GM12801 (cell line): Measurements from ENCODE around the gene RGS12.

Source experiments
- TF ChIP-seq, protein P1 (sequence below): IDR thresholded peaks from one replicate; pipeline ENCODE4 v1.5.1; 2011; ENCODE audit warnings: control low read depth; ENCODE audit not compliant: insufficient read length; ENCODE audit errors: extremely low read depth

RGS12 gene

DNA sequence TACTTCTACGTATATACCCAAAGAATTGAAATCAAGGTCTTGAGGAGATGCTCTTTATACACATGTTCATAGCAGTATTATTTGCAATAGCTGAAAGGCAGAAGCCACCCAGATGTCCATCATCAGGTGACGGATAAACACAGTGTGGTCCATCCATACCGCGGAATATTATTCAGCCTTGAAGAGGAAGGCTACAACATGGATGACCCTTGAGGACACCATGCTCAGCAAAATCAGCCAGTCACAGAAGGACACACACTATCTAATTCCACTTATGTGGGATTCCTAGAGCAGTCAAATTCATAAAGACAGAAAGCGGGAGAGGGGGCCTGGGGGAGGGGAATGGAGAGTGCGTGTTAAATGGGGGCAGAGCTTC is 44.5 kb downstream of the RGS12 start:
- TF ChIP-seq, protein P1, sequence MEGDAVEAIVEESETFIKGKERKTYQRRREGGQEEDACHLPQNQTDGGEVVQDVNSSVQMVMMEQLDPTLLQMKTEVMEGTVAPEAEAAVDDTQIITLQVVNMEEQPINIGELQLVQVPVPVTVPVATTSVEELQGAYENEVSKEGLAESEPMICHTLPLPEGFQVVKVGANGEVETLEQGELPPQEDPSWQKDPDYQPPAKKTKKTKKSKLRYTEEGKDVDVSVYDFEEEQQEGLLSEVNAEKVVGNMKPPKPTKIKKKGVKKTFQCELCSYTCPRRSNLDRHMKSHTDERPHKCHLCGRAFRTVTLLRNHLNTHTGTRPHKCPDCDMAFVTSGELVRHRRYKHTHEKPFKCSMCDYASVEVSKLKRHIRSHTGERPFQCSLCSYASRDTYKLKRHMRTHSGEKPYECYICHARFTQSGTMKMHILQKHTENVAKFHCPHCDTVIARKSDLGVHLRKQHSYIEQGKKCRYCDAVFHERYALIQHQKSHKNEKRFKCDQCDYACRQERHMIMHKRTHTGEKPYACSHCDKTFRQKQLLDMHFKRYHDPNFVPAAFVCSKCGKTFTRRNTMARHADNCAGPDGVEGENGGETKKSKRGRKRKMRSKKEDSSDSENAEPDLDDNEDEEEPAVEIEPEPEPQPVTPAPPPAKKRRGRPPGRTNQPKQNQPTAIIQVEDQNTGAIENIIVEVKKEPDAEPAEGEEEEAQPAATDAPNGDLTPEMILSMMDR: no peak

DNA sequence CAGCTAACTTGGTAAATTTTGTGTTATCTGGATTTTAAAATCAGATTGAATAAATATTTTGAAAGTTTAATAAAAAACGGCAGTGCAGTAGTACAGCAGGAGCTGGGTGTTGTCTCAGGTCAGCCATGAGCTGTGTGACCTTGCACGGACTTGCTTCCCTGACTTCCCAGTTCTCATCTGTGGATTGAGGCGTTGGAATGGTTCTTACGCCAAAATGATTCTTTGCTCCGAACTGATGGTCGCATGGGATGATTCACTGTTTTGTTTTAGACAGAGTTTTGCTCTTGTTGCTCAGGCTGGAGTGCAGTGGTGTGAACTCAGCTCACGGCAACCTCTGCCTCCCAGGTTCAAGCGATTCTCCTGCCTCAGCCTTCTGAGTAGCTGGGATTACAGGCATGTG is 45.0 kb downstream of the RGS12 start:
- TF ChIP-seq, protein P1: no peak

DNA sequence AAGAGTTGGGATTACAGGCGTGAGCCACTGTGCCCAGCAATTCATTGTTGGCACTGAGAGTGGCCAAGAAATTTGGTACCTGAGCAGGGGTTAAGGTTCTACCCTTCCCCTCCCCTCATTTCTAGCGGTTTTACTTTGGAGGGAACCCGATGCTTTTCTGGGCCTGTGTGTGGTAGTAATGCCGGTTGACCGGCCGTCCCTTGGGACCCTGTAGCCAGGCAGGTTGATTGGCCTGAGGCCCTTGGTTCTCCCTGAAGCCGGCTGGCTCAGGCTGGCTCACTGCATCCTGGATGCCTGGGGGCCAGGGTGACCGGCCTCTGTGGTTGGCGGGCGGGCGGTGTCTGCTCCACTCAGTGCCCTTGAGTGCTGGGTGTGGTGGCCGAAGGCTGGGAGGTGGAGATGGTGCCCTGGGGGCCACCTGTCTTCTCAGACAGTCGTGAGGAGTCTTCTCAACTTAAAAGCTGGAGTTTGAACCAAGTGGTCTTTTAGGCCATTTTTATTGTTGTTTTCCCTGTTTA is 45.6 kb downstream of the RGS12 start:
- TF ChIP-seq, protein P1: no peak

DNA sequence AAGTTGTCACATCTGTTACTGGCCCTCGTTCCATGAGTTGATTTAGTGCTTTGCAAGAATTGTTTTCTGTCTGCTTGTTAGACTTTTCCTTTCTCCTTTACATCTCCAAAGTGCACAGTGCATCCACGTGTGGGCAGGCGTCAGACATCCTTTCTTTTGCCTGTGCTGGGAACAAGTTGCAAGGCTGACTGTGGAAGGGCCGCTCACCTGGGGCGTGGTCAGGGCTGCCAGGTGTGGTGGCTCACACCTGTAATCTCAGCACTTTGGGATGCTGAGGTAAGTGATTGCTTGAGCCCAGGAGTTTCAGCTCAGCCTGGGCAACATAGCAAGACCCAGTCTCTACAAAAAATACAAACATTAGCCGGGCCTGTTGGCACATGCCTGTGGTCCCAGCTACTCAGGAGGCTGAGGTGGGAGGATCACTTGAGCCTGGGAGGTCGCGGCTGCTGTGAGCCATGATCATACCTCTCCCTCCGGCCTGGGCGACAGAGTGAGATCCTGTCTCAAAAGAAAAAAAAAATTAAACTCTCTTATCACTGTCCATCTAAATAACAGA is 46.2 kb downstream of the RGS12 start:
- TF ChIP-seq, protein P1: no peak

DNA sequence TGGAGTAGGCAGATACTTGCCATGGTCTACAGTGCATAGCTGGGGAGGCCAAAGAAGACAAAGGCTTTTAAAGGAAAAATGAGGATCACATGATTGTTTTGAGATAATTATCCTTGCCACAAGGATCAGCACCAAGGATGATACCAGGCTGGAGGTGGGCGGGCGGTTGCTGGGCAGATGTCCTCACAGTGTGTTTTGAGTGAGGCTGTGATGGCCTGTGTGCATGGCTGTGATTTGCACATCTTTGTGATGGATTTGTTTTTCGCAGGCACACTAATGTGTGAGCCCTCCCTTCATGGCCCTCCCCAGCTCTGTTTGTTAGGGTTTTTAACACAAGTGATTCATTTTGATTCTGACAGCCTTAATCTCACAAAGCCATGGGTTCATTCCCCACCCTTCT is 46.8 kb downstream of the RGS12 start:
- TF ChIP-seq, protein P1: no peak

DNA sequence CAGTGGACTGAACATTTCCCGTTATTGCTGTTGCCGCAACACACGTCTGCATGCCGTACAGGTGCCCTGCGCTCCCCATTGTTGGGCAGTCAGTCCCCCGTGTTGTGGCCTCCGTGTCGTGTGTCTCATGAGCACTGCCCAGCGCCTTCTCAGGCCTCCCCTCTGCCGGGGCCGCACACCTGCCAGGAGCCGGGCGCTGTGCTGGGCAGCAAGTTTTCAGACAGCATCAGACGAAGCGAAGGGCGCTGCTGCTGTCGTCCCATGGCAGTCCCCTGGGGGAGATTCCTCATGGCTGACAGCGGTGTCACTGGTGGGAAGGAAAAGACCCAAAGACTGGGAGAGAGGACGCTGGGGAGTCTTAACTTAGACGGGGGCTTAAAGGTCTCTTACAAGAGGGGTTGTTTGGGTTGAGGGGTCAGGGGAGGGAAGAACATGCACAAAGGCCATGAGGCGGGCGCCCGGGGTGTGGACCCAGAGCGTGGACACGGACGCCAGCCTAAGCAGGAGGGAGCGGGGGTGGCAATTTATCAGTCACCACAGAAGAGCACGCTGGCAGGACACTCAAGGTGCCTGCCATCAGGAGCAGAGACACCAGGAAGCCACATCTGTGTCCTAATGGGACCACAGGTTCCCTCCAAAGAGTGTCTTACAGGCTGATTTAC is 47.3 kb downstream of the RGS12 start:
- TF ChIP-seq, protein P1: no peak

DNA sequence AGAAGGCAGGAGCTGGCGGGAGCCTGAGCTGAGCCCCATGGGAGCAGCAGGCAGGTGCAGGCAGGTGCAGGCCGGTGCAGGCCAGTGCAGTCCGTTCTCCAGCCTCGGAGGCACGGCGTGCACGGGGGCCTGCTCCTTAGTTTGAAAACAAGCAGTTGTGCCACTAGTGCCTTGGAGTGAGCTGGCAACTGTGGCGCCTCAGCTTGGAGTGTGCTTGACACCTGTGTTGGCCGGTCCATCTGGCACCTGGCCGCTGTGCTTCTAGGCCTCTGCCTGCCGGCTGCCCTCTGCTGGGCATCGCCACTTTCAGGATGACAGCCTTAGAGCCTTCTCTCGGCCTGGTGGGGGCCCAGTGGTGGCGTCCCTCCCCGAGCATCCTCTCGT is 47.9 kb downstream of the RGS12 start:
- TF ChIP-seq, protein P1: no peak
